Measurements from ENCODE around the gene NUB1.

Gene NUB1

GRCh38 chr7:151396328-151396970 lies 54.8 kb downstream of the NUB1 start:
- TF ChIP-seq Cebpa-rat (IDR thresholded peaks at IDR 0.05): no peak
- H3K4me2 ChIP-seq: no peak overlapping the region
- no peak overlapping the region for H3K27ac ChIP-seq
- no peaks in the 10 kb centered on the region; a peak in 1 of 22 replicates for H4K20me1 ChIP-seq
- no peak overlapping the region for H3K4me3 ChIP-seq
- peaks cover 0 to 43% (median 34%) of the 10 kb centered on the region in 10 experiments; a peak in 13 of 20 replicates for H3K4me1 ChIP-seq
- no peak overlapping the region for H3K9ac ChIP-seq
- peaks cover 0 to 11% (median 0%) of the 10 kb centered on the region in 11 experiments; a peak in 2 of 22 replicates for H3K27me3 ChIP-seq
- H3K9me3 ChIP-seq (replicated peaks in 1 of 11): peaks cover 7 to 15% (median 12%) of the 10 kb centered on the region in 11 experiments; a peak in 20 of 22 replicates
- no peaks in the 10 kb centered on the region for H3K36me3 ChIP-seq

- no peaks in the 10 kb centered on the region; a peak in 1 of 22 replicates for H4K20me1 ChIP-seq
- no peak overlapping the region for H3K27ac ChIP-seq
- no peak overlapping the region for H3K4me2 ChIP-seq
- no peak overlapping the region for H3K4me3 ChIP-seq
- peaks cover 7 to 15% (median 12%) of the 10 kb centered on the region in 11 experiments; a peak in 20 of 22 replicates for H3K9me3 ChIP-seq (replicated peaks in 1 of 11)
- H3K27me3 ChIP-seq: peaks cover 0 to 11% (median 0%) of the 10 kb centered on the region in 11 experiments; a peak in 2 of 22 replicates
- no peaks in the 10 kb centered on the region for H3K36me3 ChIP-seq
- no peak overlapping the region for H3K9ac ChIP-seq
- peaks cover 0 to 46% (median 34%) of the 10 kb centered on the region in 10 experiments; a peak in 13 of 20 replicates for H3K4me1 ChIP-seq
- TF ChIP-seq Cebpa-rat (IDR thresholded peaks at IDR 0.05): no peak
Observed at GRCh38 chr7:151397026-151397425, 55.4 kb downstream of the NUB1 start.

GRCh38 chr7:151398446-151399304 lies 57.1 kb downstream of the NUB1 start:
- Histone ChIP-seq H4K20me1 (peaks cover 0 to 5% (median 0%) of the 10 kb centered on the region in 11 experiments; a peak in 1 of 22 replicates), H3K4me2 (peak overlapping the region in 6 of 11 experiments; percentile 31 to 69 (median 62); a peak in 6 of 22 replicates), H3K4me1 (peaks cover 7 to 53% (median 41%) of the 10 kb centered on the region in 10 experiments), H3K27me3 (peaks cover 0 to 11% (median 0%) of the 10 kb centered on the region in 11 experiments; a peak in 2 of 22 replicates), H3K4me3 (no peak overlapping the region), H3K27ac (no peak overlapping the region), H3K9me3 (replicated peaks in 1 of 11) (peaks cover 7 to 15% (median 12%) of the 10 kb centered on the region in 11 experiments; a peak in 20 of 22 replicates), H3K9ac (no peak overlapping the region), H3K36me3 (no peaks in the 10 kb centered on the region)
- TF ChIP-seq Cebpa-rat (IDR thresholded peaks at IDR 0.05): no peak

- H3K4me3 ChIP-seq: no peak overlapping the region
- H3K36me3 ChIP-seq: no peaks in the 10 kb centered on the region
- peaks cover 0 to 8% (median 0%) of the 10 kb centered on the region in 11 experiments; a peak in 2 of 22 replicates for H4K20me1 ChIP-seq
- H3K4me2 ChIP-seq: peak overlapping the region in 7 of 11 experiments; percentile 31 to 69 (median 61); a peak in 8 of 22 replicates
- H3K4me1 ChIP-seq: peaks cover 13 to 54% (median 45%) of the 10 kb centered on the region in 10 experiments
- no peak overlapping the region for H3K9ac ChIP-seq
- H3K27ac ChIP-seq: no peak overlapping the region
- peaks cover 7 to 15% (median 12%) of the 10 kb centered on the region in 11 experiments; a peak in 20 of 22 replicates for H3K9me3 ChIP-seq (replicated peaks in 1 of 11)
- H3K27me3 ChIP-seq: peaks cover 0 to 11% (median 0%) of the 10 kb centered on the region in 11 experiments; a peak in 2 of 22 replicates
- no peak for TF ChIP-seq Cebpa-rat (IDR thresholded peaks at IDR 0.05)
Observed at GRCh38 chr7:151399305-151399601, 57.6 kb downstream of the NUB1 start.

GRCh38 chr7:151399906-151400305 lies 58.3 kb downstream of the NUB1 start:
- TF ChIP-seq Cebpa-rat (IDR thresholded peaks at IDR 0.05): no peak
- peaks cover 0 to 14% (median 0%) of the 10 kb centered on the region in 11 experiments; a peak in 2 of 22 replicates for H4K20me1 ChIP-seq
- H3K4me1 ChIP-seq: peaks cover 20 to 60% (median 51%) of the 10 kb centered on the region in 10 experiments
- H3K27me3 ChIP-seq: peaks cover 0 to 14% (median 0%) of the 10 kb centered on the region in 11 experiments; a peak in 8 of 22 replicates
- H3K27ac ChIP-seq: no peak overlapping the region
- no peak overlapping the region for H3K4me3 ChIP-seq
- H3K4me2 ChIP-seq: peak overlapping the region in 8 of 11 experiments; percentile 31 to 71 (median 62); a peak in 14 of 22 replicates
- peaks cover 7 to 15% (median 12%) of the 10 kb centered on the region in 11 experiments; a peak in 20 of 22 replicates for H3K9me3 ChIP-seq (replicated peaks in 1 of 11)
- no peaks in the 10 kb centered on the region for H3K36me3 ChIP-seq
- no peak overlapping the region for H3K9ac ChIP-seq

- Histone ChIP-seq H3K4me2 (peak overlapping the region in 8 of 11 experiments; percentile 36 to 71 (median 62); a peak in 16 of 22 replicates), H3K9ac (no peak overlapping the region), H3K27ac (no peak overlapping the region), H3K4me1 (peaks cover 25 to 69% (median 60%) of the 10 kb centered on the region in 10 experiments), H4K20me1 (peaks cover 0 to 22% (median 0%) of the 10 kb centered on the region in 11 experiments; a peak in 2 of 22 replicates), H3K9me3 (replicated peaks in 1 of 11) (peaks cover 7 to 15% (median 12%) of the 10 kb centered on the region in 11 experiments; a peak in 20 of 22 replicates), H3K27me3 (peaks cover under 1 to 23% (median 7%) of the 10 kb centered on the region in 11 experiments; a peak in 15 of 22 replicates), H3K4me3 (no peak overlapping the region), H3K36me3 (no peaks in the 10 kb centered on the region)
- no peak for TF ChIP-seq Cebpa-rat (IDR thresholded peaks at IDR 0.05)
Observed at GRCh38 chr7:151400626-151401315, 59.2 kb downstream of the NUB1 start.

- Histone ChIP-seq H3K4me1 (peaks cover 25 to 76% (median 63%) of the 10 kb centered on the region in 10 experiments), H3K4me2 (peak overlapping the region in 8 of 11 experiments; percentile 81 to 96 (median 88); a peak in 13 of 22 replicates), H3K9ac (no peak overlapping the region), H4K20me1 (peaks cover 0 to 30% (median 0%) of the 10 kb centered on the region in 11 experiments; a peak in 3 of 22 replicates), H3K27ac (no peak overlapping the region), H3K9me3 (replicated peaks in 1 of 11) (peaks cover 6 to 10% (median 8%) of the 10 kb centered on the region in 11 experiments; a peak in 20 of 22 replicates), H3K4me3 (no peak overlapping the region), H3K36me3 (no peaks in the 10 kb centered on the region), H3K27me3 (peaks cover 15 to 37% (median 21%) of the 10 kb centered on the region in 11 experiments)
- TF ChIP-seq Cebpa-rat (IDR thresholded peaks at IDR 0.05): no peak
Observed at GRCh38 chr7:151402029-151402835, 60.6 kb downstream of the NUB1 start.

All from BLaER1 treated with 17β-estradiol and CSF1 and Interleukin-3, amounts not matched to agents 10 nM and 100 nM (cell line).